Endodermal cell (in vitro differentiated cells): Measurements from ENCODE around the gene BCDIN3D. TPM values are rescaled to one million over a fixed set of nuclear protein-coding genes. Genes with fewer than 3 reads are reported as not detected.

ENCODE experiments used
- DNase-seq: peaks from one replicate; pipeline ENCODE4 v3.0.0-alpha.2; 2017
- H3K27ac ChIP-seq: 2 replicates; pipeline ENCODE4 v1.5.1; 2013; ENCODE audit warnings: mild to moderate bottlenecking, low read depth, low read length, moderate library complexity
- H3K27me3 ChIP-seq: 2 replicates; pipeline ENCODE4 v1.6.1; 2013; ENCODE audit warnings: mild to moderate bottlenecking, low read length, moderate library complexity; ENCODE audit not compliant: insufficient read depth, control insufficient read depth, poor library complexity, severe bottlenecking
- H3K36me3 ChIP-seq: 2 replicates; pipeline ENCODE4 v1.7.0; 2013; ENCODE audit warnings: mild to moderate bottlenecking, low read length, moderate library complexity; ENCODE audit not compliant: control insufficient read depth, insufficient read depth
- H3K4me1 ChIP-seq: one replicate; pipeline ENCODE4 v1.7.0; 2013; ENCODE audit warnings: low read length; ENCODE audit not compliant: control insufficient read depth, insufficient read depth
- H3K4me3 ChIP-seq: 2 replicates; pipeline ENCODE4 v1.5.1; 2013; ENCODE audit warnings: mild to moderate bottlenecking, low read length, moderate library complexity
- H3K9ac ChIP-seq: 2 replicates; pipeline ENCODE4 v1.6.1; 2013; ENCODE audit warnings: mild to moderate bottlenecking, low read length, moderate library complexity; ENCODE audit not compliant: poor library complexity, severe bottlenecking; ENCODE audit errors: extremely low read depth
- H3K9me3 ChIP-seq: 2 replicates; pipeline ENCODE4 v1.6.1; 2013; ENCODE audit warnings: mild to moderate bottlenecking, low read length, moderate library complexity; ENCODE audit not compliant: control insufficient read depth
- H3K27ac Mint-ChIP-seq: 2 replicates; pipeline ENCODE4 v1.8.0; 2020; ENCODE audit warnings: mixed read lengths
- H3K27me3 Mint-ChIP-seq: 2 replicates; pipeline ENCODE4 v1.8.0; 2021; ENCODE audit warnings: mild to moderate bottlenecking, mixed read lengths; ENCODE audit not compliant: insufficient read depth
- H3K36me3 Mint-ChIP-seq: 2 replicates; pipeline ENCODE4 v1.8.0; 2020; ENCODE audit warnings: low read depth, mixed read lengths
- H3K4me1 Mint-ChIP-seq: 2 replicates; pipeline ENCODE4 v1.8.0; 2020; ENCODE audit warnings: mixed read lengths
- H3K4me3 Mint-ChIP-seq: 2 replicates; pipeline ENCODE4 v1.8.0; 2020; ENCODE audit warnings: mild to moderate bottlenecking, moderate library complexity, mixed read lengths
- H3K9me3 Mint-ChIP-seq: 2 replicates; pipeline ENCODE4 v1.8.0; 2020; ENCODE audit warnings: mild to moderate bottlenecking, mixed read lengths
- WGBS, 2 experiments: methylation state at CpG; one replicate each; pipeline versions ENCODE4 v1.1.5 to v1.1.7; 2013; ENCODE audit warnings: missing lambda C conversion rate in 2 of 2, mixed read lengths in 1 of 2; ENCODE audit not compliant: insufficient coverage in 1 of 2, insufficient read length in 1 of 2; 5-methylcytosine and 5-hydroxymethylcytosine counted together
- total RNA-seq, 2 donors: library from RNA; stranded (reverse); fragmentation: NEBNext Ultra II Directional in 1 of 2; extraction: Animal tissue kit (Norgen Biotek cat#: 25700) in 1 of 2; gene quantifications; 2 replicates in 1 of 2; 3 replicates in 1 of 2; pipeline ENCODE4 v1.2.1, GENCODE V29; 2021
- TF ChIP-seq, protein P1 (sequence below): fragments of 200-600 bp; sonication (generic); conservative IDR thresholded peaks from 2 replicates; pipeline ENCODE4 v1.5.0; 2021; ENCODE audit warnings: antibody characterized with exemption, mild to moderate bottlenecking

The BCDIN3D gene
- total RNA-seq, 2 donors from 2014 or later: 2.8 to 3.8 TPM

DNA sequence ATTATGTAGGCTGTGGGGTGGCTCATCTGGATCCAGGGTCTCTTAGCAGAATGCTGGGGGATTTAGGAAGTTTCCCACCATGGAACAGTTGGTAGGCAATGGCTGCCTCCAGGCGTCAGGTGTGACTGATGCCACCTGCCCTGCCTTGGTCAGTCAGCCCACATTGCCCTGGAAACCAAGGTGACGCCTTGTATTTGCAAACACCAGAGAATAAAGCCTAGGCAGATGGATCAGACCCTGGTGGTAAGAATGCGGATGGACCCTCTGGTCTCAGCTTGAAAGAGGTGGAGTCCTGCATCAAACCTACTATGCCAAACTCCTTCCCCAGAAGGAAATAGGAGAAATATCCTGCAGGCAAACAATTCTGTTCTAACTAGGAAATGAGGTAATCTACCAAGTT is 52.9 kb downstream of the BCDIN3D start:
- Histone ChIP-seq H3K27ac (peak overlapping the region; percentile 18), H3K4me1 (no peaks in the 10 kb centered on the region), H3K4me3 (no peak overlapping the region), H3K9me3 (peaks cover 6% of the 10 kb centered on the region), H3K27me3 (no peaks in the 10 kb centered on the region), H3K9ac (no peak overlapping the region), H3K36me3 (no peaks in the 10 kb centered on the region)
- TF ChIP-seq, protein P1, sequence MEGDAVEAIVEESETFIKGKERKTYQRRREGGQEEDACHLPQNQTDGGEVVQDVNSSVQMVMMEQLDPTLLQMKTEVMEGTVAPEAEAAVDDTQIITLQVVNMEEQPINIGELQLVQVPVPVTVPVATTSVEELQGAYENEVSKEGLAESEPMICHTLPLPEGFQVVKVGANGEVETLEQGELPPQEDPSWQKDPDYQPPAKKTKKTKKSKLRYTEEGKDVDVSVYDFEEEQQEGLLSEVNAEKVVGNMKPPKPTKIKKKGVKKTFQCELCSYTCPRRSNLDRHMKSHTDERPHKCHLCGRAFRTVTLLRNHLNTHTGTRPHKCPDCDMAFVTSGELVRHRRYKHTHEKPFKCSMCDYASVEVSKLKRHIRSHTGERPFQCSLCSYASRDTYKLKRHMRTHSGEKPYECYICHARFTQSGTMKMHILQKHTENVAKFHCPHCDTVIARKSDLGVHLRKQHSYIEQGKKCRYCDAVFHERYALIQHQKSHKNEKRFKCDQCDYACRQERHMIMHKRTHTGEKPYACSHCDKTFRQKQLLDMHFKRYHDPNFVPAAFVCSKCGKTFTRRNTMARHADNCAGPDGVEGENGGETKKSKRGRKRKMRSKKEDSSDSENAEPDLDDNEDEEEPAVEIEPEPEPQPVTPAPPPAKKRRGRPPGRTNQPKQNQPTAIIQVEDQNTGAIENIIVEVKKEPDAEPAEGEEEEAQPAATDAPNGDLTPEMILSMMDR: peak; percentile 77
- peaks cover 7% of the 10 kb centered on the region for H3K9me3 Mint-ChIP-seq
- 89 to 97% methylated on average over 3 of the region's 3 CpGs for WGBS, 2 experiments
- H3K4me1 Mint-ChIP-seq: no peaks in the 10 kb centered on the region
- H3K36me3 Mint-ChIP-seq: peaks cover 10% of the 10 kb centered on the region
- no peaks in the 10 kb centered on the region for H3K27me3 Mint-ChIP-seq
- no peak overlapping the region for H3K4me3 Mint-ChIP-seq
- peak; percentile 91 for DNase-seq
- H3K27ac Mint-ChIP-seq: peak overlapping the region; percentile 52

DNA sequence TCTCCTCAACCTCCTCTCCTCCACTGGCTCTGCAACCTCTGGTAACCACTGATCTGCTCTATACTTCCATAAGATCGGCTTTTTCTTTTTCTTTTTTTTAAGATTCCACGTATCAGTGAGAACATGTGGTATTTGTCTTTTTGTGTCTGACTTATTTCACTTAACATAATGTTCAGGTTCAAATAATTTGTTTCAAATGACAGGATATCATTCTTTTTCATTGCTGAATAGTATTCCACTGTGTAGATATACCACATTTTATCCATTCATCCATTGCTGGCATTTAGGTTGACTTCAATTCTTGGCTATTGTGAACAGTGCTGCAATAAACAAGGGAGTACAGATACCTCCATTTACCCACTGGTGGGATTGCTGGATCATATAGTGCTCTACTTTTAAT is 55.2 kb downstream of the BCDIN3D start:
- H3K27ac ChIP-seq: no peak overlapping the region
- H3K9ac ChIP-seq: no peak overlapping the region
- Mint-ChIP-seq H3K4me1 (no peaks in the 10 kb centered on the region), H3K9me3 (peaks cover 7% of the 10 kb centered on the region), H3K36me3 (peaks cover 10% of the 10 kb centered on the region), H3K27ac (no peak overlapping the region), H3K27me3 (peaks cover 12% of the 10 kb centered on the region), H3K4me3 (no peak overlapping the region)
- no peak for DNase-seq
- no peaks in the 10 kb centered on the region for H3K36me3 ChIP-seq
- H3K27me3 ChIP-seq: no peaks in the 10 kb centered on the region
- H3K4me3 ChIP-seq: no peak overlapping the region
- H3K4me1 ChIP-seq: no peaks in the 10 kb centered on the region
- TF ChIP-seq, protein P1: no peak
- H3K9me3 ChIP-seq: peaks cover 6% of the 10 kb centered on the region
- WGBS, 2 experiments: no CpG with 5 or more reads among the region's 2 CpGs

Other genes starting within 250 kb of the BCDIN3D start
- gene FAM186B, start 237.5 kb downstream of the BCDIN3D start, total RNA-seq: under 1 TPM; 0.22 to 0.26 TPM
- gene PRPF40B, start 219.5 kb downstream of the BCDIN3D start, total RNA-seq: 10 to 100 TPM; 33.8 to 45.6 TPM
- gene FMNL3, start 135.7 kb downstream of the BCDIN3D start, total RNA-seq: 10 to 100 TPM; 22.4 to 23.5 TPM
- 100 to 1,000 TPM; 426 to 455 TPM for gene TMBIM6, start 101.5 kb downstream of the BCDIN3D start, total RNA-seq
- gene NCKAP5L, start 14.7 kb downstream of the BCDIN3D start, total RNA-seq: 10 to 100 TPM; 21.2 to 24.1 TPM
- gene FAIM2, start 60.8 kb upstream of the BCDIN3D start, total RNA-seq: not detected
- gene AQP2, start 107.6 kb upstream of the BCDIN3D start, total RNA-seq: not detected
- gene AQP5, start 118.8 kb upstream of the BCDIN3D start, total RNA-seq: under 1 TPM; 0.62 to 0.77 TPM
- under 1 TPM in 1 of 2 donors, not detected in 1; 0.20 TPM for gene AQP6, start 129.8 kb upstream of the BCDIN3D start, total RNA-seq
- gene RACGAP1, start 182.4 kb upstream of the BCDIN3D start, total RNA-seq: 10 to 100 TPM; 49.6 to 96.6 TPM
- gene ASIC1, start 214.5 kb upstream of the BCDIN3D start, total RNA-seq: 1 to 10 TPM; 4.2 to 5.2 TPM
- gene SMARCD1, start 242.2 kb upstream of the BCDIN3D start, total RNA-seq: 100 to 1,000 TPM; 118 to 125 TPM